HL-60 (cell line): ENCODE results near the gene FBN1.

ENCODE experiments used
- DNase-seq, 2 experiments: peaks; one replicate each; pipeline ENCODE4 v3.0.0-alpha.2; 2010 to 2020; ENCODE audit warnings: low read depth in 1 of 2, low spot score in 1 of 2
- H3K27ac ChIP-seq: fragments of 250-450 bp; sonication (Bioruptor Pico); replicated peaks from 2 replicates; pipeline ENCODE4 v1.5.1; 2020; ENCODE audit warnings: mild to moderate bottlenecking, moderate library complexity
- H3K27me3 ChIP-seq: fragments of 250-450 bp; sonication (Bioruptor Pico); 2 replicates; pipeline ENCODE4 v1.5.1; 2021; ENCODE audit warnings: mild to moderate bottlenecking, moderate library complexity; ENCODE audit not compliant: insufficient read depth, poor library complexity, severe bottlenecking
- H3K4me3 ChIP-seq: replicated peaks from 2 replicates; pipeline ENCODE4 v1.5.1; 2011; ENCODE audit warnings: mild to moderate bottlenecking, control low read depth, low read length; ENCODE audit not compliant: insufficient read depth
- GABPA ChIP-seq: IDR thresholded peaks from 2 replicates; pipeline ENCODE4 v1.6.1; 2012; ENCODE audit warnings: low read depth
- POLR2AphosphoS5 ChIP-seq: IDR thresholded peaks from 2 replicates; pipeline ENCODE4 v1.6.1; 2012; ENCODE audit warnings: low read depth
- SPI1 ChIP-seq: IDR thresholded peaks from 2 replicates; pipeline ENCODE4 v1.6.1; 2012; ENCODE audit warnings: low read depth, mild to moderate bottlenecking, borderline replicate concordance
- TF ChIP-seq, protein P1 (sequence below): IDR thresholded peaks from one replicate; pipeline ENCODE4 v1.5.1; 2011; ENCODE audit warnings: low read length, control low read depth, inconsistent platforms; ENCODE audit not compliant: insufficient read depth
- TF ChIP-seq, protein P2 (sequence below): IDR thresholded peaks from 2 replicates; pipeline ENCODE4 v1.6.1; 2012; ENCODE audit warnings: low read depth; ENCODE audit not compliant: insufficient replicate concordance

Gene FBN1

DNA sequence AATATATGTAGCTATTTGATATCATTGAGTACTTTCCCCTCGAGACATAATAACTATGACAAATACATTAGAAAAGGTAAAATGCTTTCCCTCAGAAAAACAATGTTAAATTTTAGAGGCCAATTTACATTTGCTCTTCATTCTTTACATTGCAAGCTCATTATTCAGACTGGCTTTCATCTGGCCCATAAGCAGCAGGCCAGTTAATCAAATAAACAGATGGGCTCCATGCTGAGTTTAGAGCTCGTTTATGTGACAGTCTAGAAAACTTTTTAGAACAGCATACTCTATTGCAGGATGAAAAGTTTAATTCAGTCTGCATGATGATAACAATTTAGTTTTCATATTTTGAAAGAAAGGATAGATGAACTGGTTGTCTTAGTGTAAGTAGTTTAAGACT lies 163.7 kb downstream of the FBN1 start:
- TF ChIP-seq, protein P1, sequence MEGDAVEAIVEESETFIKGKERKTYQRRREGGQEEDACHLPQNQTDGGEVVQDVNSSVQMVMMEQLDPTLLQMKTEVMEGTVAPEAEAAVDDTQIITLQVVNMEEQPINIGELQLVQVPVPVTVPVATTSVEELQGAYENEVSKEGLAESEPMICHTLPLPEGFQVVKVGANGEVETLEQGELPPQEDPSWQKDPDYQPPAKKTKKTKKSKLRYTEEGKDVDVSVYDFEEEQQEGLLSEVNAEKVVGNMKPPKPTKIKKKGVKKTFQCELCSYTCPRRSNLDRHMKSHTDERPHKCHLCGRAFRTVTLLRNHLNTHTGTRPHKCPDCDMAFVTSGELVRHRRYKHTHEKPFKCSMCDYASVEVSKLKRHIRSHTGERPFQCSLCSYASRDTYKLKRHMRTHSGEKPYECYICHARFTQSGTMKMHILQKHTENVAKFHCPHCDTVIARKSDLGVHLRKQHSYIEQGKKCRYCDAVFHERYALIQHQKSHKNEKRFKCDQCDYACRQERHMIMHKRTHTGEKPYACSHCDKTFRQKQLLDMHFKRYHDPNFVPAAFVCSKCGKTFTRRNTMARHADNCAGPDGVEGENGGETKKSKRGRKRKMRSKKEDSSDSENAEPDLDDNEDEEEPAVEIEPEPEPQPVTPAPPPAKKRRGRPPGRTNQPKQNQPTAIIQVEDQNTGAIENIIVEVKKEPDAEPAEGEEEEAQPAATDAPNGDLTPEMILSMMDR: no peak
- TF ChIP-seq, protein P2, sequence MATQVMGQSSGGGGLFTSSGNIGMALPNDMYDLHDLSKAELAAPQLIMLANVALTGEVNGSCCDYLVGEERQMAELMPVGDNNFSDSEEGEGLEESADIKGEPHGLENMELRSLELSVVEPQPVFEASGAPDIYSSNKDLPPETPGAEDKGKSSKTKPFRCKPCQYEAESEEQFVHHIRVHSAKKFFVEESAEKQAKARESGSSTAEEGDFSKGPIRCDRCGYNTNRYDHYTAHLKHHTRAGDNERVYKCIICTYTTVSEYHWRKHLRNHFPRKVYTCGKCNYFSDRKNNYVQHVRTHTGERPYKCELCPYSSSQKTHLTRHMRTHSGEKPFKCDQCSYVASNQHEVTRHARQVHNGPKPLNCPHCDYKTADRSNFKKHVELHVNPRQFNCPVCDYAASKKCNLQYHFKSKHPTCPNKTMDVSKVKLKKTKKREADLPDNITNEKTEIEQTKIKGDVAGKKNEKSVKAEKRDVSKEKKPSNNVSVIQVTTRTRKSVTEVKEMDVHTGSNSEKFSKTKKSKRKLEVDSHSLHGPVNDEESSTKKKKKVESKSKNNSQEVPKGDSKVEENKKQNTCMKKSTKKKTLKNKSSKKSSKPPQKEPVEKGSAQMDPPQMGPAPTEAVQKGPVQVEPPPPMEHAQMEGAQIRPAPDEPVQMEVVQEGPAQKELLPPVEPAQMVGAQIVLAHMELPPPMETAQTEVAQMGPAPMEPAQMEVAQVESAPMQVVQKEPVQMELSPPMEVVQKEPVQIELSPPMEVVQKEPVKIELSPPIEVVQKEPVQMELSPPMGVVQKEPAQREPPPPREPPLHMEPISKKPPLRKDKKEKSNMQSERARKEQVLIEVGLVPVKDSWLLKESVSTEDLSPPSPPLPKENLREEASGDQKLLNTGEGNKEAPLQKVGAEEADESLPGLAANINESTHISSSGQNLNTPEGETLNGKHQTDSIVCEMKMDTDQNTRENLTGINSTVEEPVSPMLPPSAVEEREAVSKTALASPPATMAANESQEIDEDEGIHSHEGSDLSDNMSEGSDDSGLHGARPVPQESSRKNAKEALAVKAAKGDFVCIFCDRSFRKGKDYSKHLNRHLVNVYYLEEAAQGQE: no peak
- no peak for TF ChIP-seq SPI1
- no peak for TF ChIP-seq POLR2AphosphoS5
- DNase-seq: no peak

DNA sequence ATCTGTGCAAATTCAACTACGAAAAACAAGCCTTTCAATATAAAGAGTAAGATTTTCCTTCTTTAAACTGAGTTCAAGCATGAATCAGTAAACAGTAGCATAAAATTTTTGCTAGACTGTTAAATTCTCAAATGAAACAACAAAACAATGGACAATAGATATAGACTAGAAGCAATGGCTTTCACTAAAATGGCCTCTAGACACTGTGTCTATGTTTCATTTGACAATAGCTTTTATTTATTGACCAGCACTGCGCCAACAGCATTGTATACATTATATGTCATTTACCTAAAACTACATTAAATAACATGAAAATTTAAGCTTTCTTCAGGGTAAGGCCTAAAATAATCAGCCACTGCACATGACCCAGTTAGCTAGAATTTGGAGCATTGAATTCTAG lies 165.8 kb downstream of the FBN1 start:
- no peak for DNase-seq
- Histone ChIP-seq H3K27me3 (peaks cover 10% of the 10 kb centered on the region), H3K27ac (no peak overlapping the region), H3K4me3 (no peak overlapping the region)
- TF ChIP-seq POLR2AphosphoS5 (no peak), GABPA (no peak), SPI1 (no peak)
- TF ChIP-seq, protein P2: no peak
- TF ChIP-seq, protein P1: no peak

More for the DNA sequence above, 163.7 kb downstream of the FBN1 start:
- no peak overlapping the region for H3K4me3 ChIP-seq
- H3K27ac ChIP-seq: no peak overlapping the region
- H3K27me3 ChIP-seq: peaks cover 8% of the 10 kb centered on the region

DNA sequence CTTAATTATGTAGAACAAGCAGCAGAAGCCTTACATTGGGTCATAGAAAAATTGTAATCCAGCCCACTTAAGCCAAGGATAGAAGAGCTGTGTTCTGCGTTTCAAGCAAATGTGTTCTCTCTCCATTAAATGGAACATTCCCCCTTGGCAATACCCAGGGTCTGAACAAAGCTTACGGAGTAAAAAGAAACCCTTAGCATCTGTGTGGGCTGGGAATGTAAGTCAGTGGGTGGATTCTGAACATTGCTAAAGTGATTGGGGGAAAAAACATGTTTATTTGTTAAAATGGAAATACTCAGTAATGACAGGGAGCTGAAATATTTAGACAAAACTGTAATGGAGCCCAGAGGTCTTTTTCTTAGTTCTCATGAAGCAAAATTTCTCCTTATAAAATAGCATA lies 166.9 kb downstream of the FBN1 start:
- TF ChIP-seq, protein P1: no peak
- TF ChIP-seq GABPA (no peak), SPI1 (no peak), POLR2AphosphoS5 (no peak)
- TF ChIP-seq, protein P2: no peak
- H3K27me3 ChIP-seq: peaks cover 12% of the 10 kb centered on the region

More for the DNA sequence above, 166.9 kb downstream of the FBN1 start:
- Histone ChIP-seq H3K4me3 (no peak overlapping the region), H3K27ac (no peak overlapping the region)
- no peak for DNase-seq
